ENCODE measurements around the gene PSMD12.

Gene PSMD12

DNA sequence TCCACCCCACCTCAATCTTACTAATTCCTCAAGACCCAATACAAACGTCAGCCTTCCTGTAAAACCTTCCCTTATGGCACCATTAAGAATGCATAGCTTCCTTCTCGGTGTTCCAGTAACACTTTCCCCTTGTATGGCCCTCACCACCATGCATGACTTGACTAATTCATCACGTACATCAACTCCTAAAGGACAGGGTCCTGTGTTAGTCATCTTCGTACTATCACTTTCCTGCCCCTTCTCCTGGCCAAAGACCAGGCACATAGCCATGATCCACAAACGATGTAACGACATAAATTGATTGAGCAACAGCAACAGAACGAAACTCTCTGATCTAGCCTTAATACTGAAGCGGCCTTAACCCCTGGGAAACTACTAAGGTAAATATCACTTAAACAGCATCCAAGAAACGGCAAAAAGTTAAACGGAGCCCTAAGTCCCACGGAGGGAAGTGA, 612 bp downstream of the PSMD12 start:
- TF ChIP-seq, protein P1, sequence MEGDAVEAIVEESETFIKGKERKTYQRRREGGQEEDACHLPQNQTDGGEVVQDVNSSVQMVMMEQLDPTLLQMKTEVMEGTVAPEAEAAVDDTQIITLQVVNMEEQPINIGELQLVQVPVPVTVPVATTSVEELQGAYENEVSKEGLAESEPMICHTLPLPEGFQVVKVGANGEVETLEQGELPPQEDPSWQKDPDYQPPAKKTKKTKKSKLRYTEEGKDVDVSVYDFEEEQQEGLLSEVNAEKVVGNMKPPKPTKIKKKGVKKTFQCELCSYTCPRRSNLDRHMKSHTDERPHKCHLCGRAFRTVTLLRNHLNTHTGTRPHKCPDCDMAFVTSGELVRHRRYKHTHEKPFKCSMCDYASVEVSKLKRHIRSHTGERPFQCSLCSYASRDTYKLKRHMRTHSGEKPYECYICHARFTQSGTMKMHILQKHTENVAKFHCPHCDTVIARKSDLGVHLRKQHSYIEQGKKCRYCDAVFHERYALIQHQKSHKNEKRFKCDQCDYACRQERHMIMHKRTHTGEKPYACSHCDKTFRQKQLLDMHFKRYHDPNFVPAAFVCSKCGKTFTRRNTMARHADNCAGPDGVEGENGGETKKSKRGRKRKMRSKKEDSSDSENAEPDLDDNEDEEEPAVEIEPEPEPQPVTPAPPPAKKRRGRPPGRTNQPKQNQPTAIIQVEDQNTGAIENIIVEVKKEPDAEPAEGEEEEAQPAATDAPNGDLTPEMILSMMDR (IDR thresholded peaks at IDR 0.05), result no peak
- no peak for TF ChIP-seq ZFX (IDR thresholded peaks at IDR 0.05; ENCODE audit: borderline replicate concordance)
- peak overlapping the region; percentile 68 for H3K27ac ChIP-seq

DNA sequence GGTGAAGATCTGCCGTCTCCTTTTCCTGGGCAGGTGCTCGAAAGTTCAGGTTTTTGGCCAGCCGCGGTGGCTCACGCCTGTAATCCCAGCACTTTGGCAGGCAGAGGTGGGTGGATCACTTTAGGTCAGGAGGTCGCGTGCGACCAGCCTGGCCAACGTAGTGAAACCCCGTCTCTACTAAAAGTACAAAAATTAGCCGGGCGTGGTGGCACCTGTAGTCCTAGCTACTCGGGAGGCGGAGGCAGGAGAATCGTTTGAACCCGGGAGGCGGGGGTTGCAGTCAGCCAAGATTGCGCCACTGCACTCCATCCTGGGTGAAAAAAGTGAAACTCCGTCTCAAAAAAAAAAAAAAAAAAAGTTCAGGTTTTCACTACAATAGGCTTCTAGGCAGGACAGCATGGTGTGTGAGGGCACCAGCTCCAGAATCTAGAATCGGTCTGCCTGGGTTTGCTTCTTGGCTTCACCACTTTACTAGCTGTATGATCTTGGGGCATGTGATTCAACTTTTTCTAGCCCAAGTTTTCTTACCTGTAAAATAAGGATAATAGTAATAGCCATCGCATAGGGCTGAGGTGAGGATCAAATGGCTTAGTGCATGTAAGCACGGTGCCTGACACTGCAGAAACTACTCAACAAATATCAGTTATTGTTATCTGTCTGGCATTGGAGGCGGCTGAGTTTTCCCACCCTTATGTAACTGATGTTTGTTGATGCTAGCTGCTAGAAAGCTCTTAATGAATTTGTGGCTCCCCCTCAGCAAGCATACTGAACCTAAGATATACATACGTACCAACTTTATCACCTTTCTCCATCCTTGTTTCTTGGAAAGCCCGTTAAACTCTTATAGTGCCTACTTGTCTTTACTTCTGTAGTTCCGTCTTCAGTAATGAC, 1.3 kb downstream of the PSMD12 start:
- peak overlapping the region; percentile 68 for H3K27ac ChIP-seq
- TF ChIP-seq ZFX (IDR thresholded peaks at IDR 0.05; ENCODE audit: borderline replicate concordance), result no peak
- TF ChIP-seq, protein P1 (IDR thresholded peaks at IDR 0.05), result no peak

DNA sequence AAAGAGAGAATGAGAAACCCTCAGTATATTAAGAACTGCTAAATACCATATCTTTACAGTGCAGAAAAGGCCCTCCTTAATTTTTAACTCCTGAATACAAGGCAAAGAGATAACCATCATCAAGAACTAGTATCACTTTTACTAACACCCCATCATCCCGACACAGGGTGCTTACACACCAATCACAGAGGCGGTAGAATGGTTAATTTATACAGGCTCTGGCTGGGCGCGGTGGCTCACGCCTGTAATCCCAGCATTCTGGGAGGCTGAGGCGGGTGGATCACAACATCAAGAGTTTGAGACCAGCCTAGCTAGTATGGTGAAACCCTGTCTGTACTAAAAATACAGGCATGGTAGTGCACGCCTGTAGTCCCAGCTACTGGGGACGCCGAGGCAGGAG, 4.2 kb downstream of the PSMD12 start:
- no peak overlapping the region for H3K27ac ChIP-seq
- TF ChIP-seq, protein P1 (IDR thresholded peaks at IDR 0.05), result no peak
- TF ChIP-seq ZFX (IDR thresholded peaks at IDR 0.05; ENCODE audit: borderline replicate concordance), result no peak

DNA sequence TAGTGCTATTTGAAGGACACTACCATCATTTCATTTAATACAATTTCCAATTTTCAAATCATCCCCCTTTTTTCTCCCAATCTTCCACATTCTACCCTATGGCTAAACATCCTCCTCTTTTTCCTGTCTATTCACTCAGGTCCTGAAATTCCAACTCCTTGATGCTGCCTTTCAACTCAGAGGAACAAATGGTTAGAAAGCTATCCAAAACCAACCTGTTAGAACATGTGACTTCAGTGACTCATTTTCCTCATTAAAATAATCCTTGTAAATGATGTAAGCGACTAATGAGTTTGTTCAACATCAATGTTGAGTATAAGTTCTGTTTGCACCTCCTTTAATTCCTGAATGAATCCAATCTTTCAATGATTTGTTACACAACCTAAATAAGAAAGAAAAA, 5.5 kb downstream of the PSMD12 start:
- TF ChIP-seq ZFX (IDR thresholded peaks at IDR 0.05; ENCODE audit: borderline replicate concordance), result no peak
- TF ChIP-seq, protein P1 (IDR thresholded peaks at IDR 0.05), result no peak
- H3K27ac ChIP-seq, result peak overlapping the region; percentile 23; the same call in 1 of the 2 replicates

DNA sequence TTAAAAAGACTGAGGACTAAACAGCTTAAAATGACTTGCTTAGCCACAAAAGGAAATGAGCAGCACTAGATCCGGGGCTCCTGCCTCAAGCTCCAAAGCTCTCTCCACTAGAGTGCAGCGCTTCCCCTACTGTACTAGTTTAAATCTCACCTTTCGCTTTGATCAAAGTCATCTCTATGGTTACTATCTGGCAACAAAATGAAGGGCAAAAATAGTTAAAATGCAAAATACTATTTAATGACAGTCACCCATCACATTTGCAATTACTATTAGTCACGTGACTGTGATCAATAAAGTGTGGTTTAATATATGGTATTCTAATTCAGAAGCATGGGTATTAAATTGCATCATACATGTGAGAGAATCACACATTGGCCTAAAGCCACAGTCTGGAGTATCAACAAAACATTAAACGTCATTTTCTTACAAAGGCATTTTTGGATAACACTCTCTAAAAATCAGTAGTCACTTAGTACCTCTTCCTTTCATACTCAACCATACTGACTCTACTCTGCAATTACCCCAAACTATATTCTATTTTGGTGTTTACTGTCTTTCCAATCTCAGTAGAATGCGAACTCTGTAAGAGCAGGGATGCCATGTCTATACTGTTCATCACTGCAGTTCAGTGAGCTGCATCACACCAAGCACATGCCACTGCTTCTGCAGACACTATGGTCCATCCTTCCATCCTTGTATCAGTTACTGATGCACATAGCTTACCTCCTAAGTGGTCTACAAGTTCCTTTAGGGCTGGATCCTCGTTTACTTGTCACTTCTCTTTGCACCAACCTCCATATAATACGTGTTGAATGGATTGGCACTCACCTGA, 6.2 kb downstream of the PSMD12 start:
- peak overlapping the region; percentile 23; the same call in 1 of the 2 replicates for H3K27ac ChIP-seq
- TF ChIP-seq, protein P1 (IDR thresholded peaks at IDR 0.05), result peak; percentile 37; the same call in 1 of the 2 replicates
- TF ChIP-seq ZFX (IDR thresholded peaks at IDR 0.05; ENCODE audit: borderline replicate concordance), result no peak

DNA sequence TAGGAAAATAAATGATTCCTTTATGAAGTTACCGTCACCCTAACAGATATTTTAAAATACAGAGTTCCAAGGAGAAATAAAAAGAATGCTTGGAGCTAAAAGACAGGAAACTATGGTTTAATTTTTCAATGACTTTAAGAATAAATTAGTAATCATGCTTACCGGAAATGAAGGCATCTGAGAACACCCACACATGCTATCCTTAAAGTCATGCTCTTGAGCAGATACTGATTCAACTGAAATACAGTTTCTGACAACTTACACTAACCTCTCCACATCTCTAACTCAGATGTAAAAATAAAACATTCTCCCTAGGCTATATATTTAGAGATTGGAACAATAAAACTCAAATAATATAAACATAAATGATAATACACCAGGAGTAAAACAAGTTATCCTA, 7.8 kb downstream of the PSMD12 start:
- TF ChIP-seq, protein P1 (IDR thresholded peaks at IDR 0.05), result no peak
- no peak for TF ChIP-seq ZFX (IDR thresholded peaks at IDR 0.05; ENCODE audit: borderline replicate concordance)
- H3K27ac ChIP-seq, result no peak overlapping the region

All from 22Rv1 (cell line).